Thyroid gland (tissue), 4 donors: Measurements from ENCODE around the gene LSM7.

Experiments used
- CTCF ChIP-seq, 6 experiments: fragments of 200-600 bp in 3 of 6; fragments of 450-650 bp in 3 of 6; sonication (generic) in 3 of 6; IDR thresholded peaks; one replicate each; pipeline ENCODE4 v1.5.1; 2016 to 2019; ENCODE audit warnings: antibody characterized with exemption in 6 of 6, mild to moderate bottlenecking in 2 of 6, inconsistent platforms in 1 of 6, moderate library complexity in 1 of 6
- POLR2A ChIP-seq, 2 donors: fragments of 450-650 bp; IDR thresholded peaks; one replicate each; pipeline ENCODE4 v1.6.1; 2017; ENCODE audit warnings: antibody characterized with exemption in 2 of 2, mild to moderate bottlenecking in 2 of 2, moderate library complexity in 1 of 2

GRCh38 chr19:2275588-2276428 lies 52.6 kb downstream of the LSM7 start:
- no peak for TF ChIP-seq CTCF (IDR thresholded peaks at IDR 0.05)
- no peak for TF ChIP-seq POLR2A (IDR thresholded peaks at IDR 0.05)
